Dermis microvascular lymphatic vessel endothelial cell (primary cell): ENCODE results near the gene PPP1R10. TPM values are rescaled to one million over a fixed set of nuclear protein-coding genes. Genes with fewer than 3 reads are reported as not detected.

Experiments
- DNase-seq, 2 donors: peaks; one replicate each; pipeline versions ENCODE4 v3.0.0 to v3.0.0-alpha.2; 2010; ENCODE audit warnings: low read depth in 2 of 2
- total RNA-seq: library from RNA; depleted of rRNA; stranded (reverse); fragments of >200 nt; gene quantifications from 2 replicates; pipeline ENCODE4 v1.2.1, GENCODE V29; 2014

Gene PPP1R10
- total RNA-seq, 1 donor from 2014 or later: 9.1 TPM

GRCh38 chr6:30599625-30600324, 17.3 kb downstream of the PPP1R10 start:
- DNase-seq: peak in 1 of 2 donors; percentile 28

DNA sequence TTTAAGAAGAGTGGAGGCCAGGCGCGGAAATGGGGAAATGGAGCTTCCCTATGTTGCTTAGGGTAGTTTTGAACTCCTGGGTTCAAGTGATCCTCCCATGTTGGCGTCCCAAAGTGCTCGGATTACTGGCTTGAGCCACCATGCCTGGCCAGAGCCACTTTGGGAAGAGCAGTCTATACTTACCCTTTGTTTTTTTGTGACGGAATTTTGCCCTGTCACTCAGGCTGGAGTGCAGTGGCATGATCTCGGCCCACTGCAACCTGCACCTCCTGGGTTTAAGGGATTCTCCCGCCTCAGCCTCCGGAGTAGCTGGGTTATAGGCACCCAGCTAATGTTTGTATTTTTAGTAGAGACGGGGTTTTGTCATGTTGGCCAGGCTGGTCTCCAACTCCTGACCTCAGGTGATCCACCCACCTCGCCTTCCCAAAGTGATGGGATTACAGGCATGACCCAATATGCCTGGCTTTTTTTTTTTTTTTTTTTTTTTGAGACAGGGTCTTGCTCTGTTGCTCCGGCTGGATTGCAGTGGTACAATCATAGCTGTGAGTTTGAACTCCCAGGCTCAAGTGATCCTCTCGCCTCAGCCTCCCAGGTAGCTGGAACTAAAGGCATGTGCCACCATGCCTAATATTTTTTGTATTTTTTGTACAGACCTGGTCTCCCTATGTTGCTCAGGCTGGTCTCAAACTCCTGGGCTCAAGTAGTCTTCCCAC, 18.0 kb downstream of the PPP1R10 start:
- no peak for DNase-seq

GRCh38 chr6:30597315-30598144, 19.5 kb downstream of the PPP1R10 start:
- peak; percentile 75 to 83 for DNase-seq

- DNase-seq: no peak
Observed at GRCh38 chr6:30592287-30592686, 24.8 kb downstream of the PPP1R10 start.

- DNase-seq: no peak
Observed at GRCh38 chr6:30591008-30591407, 26.0 kb downstream of the PPP1R10 start.

- DNase-seq: no peak
Observed at GRCh38 chr6:30590509-30590908, 26.5 kb downstream of the PPP1R10 start.

DNA sequence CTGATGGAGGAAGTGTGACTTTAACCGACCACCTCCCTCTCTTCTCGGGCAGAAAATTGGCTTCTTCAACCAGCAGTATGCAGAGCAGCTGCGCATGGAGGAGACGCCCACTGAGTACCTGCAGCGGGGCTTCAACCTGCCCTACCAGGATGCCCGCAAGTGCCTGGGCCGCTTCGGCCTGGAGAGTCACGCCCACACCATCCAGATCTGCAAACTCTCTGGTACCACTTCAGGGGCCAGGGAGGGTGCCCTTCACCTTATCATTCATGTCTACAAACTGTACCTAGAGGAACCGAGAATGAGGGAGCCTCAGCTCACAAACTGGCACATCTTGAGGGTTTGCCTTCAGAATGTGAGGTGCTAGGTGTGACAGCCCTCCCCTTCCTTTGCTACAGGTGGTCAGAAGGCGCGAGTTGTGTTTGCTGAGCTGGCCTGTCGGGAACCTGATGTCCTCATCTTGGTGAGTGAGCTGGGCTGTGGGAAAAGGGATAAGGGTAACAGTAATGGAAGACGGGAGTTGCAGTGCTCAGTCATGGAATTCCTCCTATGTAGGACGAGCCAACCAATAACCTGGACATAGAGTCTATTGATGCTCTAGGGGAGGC, 27.2 kb downstream of the PPP1R10 start:
- DNase-seq: no peak

- no peak for DNase-seq
Observed at GRCh38 chr6:30583921-30584320, 33.1 kb downstream of the PPP1R10 start.

GRCh38 chr6:30578051-30578450, 39.0 kb downstream of the PPP1R10 start:
- no peak for DNase-seq

GRCh38 chr6:30573113-30573512, 43.9 kb downstream of the PPP1R10 start:
- DNase-seq: no peak

DNA sequence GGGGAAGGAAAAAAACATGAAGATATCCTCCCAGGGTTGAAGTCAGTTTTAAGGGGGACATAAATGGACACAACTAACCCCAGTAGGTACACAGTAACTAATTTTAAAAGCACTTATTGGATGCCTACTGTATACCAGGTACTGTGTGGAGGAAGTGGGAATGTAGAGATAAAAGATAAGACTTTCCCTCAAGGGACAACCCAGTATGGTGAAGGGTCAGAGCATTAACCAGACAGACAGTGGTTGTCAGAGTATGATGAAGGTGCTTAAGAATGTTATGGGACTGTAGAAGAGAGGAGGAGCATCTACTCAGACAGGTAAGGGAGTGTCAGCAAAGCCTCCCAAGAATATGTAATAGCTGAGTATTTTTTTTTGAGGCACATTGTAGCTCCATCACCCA, 44.9 kb downstream of the PPP1R10 start:
- no peak for DNase-seq

DNA sequence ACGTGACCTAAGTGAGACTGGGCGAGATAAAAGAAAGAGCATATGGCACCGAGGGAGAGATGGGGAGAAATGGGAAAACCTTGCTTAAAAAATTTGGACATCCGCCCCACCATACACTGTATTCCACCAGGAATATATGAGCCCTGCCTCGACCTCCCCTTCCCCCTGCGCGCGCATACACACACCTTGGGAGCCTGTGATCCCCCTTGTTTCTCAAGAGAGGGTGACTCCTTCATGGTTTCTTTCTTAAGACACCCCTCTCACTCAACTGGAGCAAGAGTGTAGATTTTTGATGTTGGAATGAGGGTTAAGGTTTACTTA, 45.3 kb downstream of the PPP1R10 start:
- no peak for DNase-seq

DNA sequence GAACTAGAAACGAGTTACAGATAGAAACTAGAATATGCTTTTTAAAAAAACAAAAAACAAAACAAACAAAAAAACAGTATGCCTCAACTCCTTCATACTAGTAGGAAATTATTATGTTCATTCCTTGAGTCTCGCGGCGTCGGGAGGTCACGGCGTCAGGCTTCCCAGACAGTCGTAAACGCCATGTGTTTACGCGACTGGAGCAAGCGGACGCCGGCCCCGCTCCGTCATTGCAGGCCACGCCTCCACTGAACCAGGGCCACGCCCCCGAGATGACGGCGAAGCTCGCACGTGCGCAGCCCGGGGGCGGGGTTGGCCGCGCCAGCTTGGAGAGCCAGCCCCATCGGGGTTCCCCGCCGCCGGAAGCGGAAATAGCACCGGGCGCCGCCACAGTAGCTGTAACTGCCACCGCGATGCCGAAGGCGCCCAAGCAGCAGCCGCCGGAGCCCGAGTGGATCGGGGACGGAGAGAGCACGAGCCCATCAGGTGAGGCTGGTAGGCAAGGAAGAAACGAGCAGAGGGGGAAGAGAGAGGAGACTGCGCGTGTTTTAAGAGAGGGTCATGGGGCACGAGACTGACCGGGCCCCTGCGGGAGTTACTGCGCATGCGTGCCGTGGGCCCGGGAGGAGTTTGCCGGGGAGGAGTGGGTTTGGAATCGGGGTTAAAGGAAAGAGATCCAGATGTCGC, 45.8 kb downstream of the PPP1R10 start, which contains the start of gene ABCF1:
Gene ABCF1 (plus strand): TSS at position 368 of the 687 bp plus-strand sequence. CDS start 46 bp downstream, at position 414.
- peak; percentile 91 to 98 for DNase-seq

DNA sequence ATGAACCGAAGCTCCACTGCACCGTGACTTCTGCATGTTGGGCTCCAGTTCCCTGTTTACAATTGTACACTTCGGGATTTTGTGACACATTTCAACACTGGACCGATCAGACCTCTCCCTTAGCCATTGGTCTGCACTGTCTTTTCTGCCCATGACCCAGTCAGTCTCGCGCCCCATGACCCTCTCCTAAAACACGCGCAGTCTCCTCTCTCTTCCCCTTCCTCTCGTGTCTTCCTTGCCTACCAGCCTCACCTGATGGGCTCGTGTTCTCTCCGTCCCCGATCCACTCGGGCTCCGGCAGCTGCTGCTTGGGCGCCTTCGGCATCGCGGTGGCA, 46.3 kb downstream of the PPP1R10 start:
- DNase-seq: peak in 1 of 2 donors; percentile 44

GRCh38 chr6:30570263-30570662, 46.8 kb downstream of the PPP1R10 start:
- DNase-seq: peak in 1 of 2 donors; percentile 35

DNA sequence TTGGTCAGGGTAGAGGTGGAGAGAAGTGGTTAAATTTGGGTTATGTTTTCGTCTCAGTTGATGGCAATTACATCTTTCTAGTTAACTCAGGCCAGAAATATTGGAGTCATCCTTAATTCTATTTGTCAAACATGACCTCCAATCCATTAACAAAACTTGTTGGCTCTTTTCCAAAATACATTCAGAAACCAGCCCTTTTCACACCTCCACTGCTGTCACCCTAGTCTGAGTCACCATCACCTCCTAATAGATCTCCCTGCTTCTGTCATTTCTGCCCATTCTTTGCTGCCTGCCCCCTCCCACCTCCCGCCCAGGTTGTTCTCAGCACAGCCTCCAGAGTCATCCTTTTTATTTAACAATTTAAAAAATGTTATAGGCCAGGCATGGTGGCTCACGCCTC, 48.8 kb downstream of the PPP1R10 start:
- peak in 1 of 2 donors; percentile 16 for DNase-seq

DNA sequence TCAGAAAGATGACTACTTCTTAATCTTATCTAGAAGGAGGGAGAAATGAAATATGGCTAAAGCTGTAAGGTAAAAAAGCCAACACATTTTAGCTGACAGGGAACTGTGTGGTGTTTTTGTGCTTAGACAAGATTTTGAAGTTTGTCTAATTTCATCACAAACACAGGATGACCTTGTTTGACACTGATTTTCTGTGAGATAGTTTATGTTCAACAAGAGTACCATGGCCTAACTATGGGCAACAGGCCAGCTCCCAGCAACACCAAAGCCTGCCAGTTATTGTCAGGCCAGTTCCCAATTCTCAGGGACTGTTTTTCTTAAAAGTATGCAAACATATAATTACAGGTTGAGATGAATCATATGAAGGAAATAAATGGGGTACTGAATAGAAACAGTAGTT, 51.3 kb downstream of the PPP1R10 start:
- DNase-seq: peak in 1 of 2 donors; percentile 72

DNA sequence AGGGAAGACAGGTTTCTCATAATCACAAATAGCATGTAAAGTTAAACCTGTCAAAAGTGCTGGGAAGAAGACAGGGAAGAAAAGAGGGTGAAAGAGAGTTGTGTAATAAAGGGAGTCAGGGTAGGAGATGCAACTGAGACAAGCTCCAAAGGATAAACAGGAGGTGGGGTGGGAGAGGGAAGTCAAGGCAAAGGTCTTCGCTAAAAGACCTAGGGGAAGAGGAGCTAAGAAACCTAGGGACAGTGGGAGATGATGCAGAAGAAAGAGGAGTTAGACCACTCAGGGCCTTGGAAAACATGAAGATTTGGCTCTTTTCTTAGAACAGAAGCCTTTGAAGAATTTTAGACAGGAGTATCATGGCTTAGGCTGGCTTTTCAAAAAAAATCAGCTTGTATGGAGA, 52.9 kb downstream of the PPP1R10 start:
- DNase-seq: no peak

- DNase-seq: no peak
Observed at GRCh38 chr6:30562470-30563425, 54.3 kb downstream of the PPP1R10 start.

DNA sequence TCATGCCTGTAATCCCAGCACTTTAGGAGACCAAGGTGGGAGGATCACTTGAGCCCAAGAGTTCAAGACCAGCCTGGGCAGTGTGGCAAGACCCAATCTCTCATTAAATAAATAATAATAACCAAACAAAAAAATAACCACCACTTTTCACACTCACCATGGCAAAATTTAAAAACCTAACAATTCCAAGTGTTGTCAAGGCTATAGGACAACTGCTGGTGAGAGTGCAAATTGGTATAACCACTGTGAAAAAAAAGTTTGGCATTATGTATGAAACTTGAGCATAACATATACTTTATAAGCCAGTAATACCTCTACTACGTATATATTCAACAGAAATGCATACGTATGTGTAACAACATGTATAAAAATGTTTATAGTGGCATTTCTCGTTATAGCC, 56.1 kb downstream of the PPP1R10 start:
- no peak for DNase-seq
